Measurements from ENCODE around the gene NCOA7.

Gene NCOA7

GRCh38 chr6:125866433-125866832 is 75.7 kb downstream of the NCOA7 start:
- no peak overlapping the region for H3K4me3 ChIP-seq (replicated peaks; ENCODE audit: low read depth, low read length)
- DNase-seq (ENCODE audit: low read depth), result no peak
- no peak for TF ChIP-seq CTCF (IDR thresholded peaks at IDR 0.05; ENCODE audit: low read length, missing control alignments)

GRCh38 chr6:125867483-125867942 is 76.8 kb downstream of the NCOA7 start:
- TF ChIP-seq CTCF (IDR thresholded peaks at IDR 0.05; ENCODE audit: low read length, missing control alignments), result no peak
- DNase-seq (ENCODE audit: low read depth), result peak; percentile 90
- no peak overlapping the region for H3K4me3 ChIP-seq (replicated peaks; ENCODE audit: low read depth, low read length)

GRCh38 chr6:125868252-125868651 is 77.5 kb downstream of the NCOA7 start:
- H3K4me3 ChIP-seq (replicated peaks; ENCODE audit: low read depth, low read length), result no peak overlapping the region
- no peak for DNase-seq (ENCODE audit: low read depth)
- TF ChIP-seq CTCF (IDR thresholded peaks at IDR 0.05; ENCODE audit: low read length, missing control alignments), result no peak

- no peak for TF ChIP-seq CTCF (IDR thresholded peaks at IDR 0.05; ENCODE audit: low read length, missing control alignments)
- no peak for DNase-seq (ENCODE audit: low read depth)
Measured at GRCh38 chr6:125868678-125869395, 78.1 kb downstream of the NCOA7 start.

GRCh38 chr6:125869427-125869826 is 78.7 kb downstream of the NCOA7 start:
- no peak for TF ChIP-seq CTCF (IDR thresholded peaks at IDR 0.05; ENCODE audit: low read length, missing control alignments)
- DNase-seq (ENCODE audit: low read depth), result no peak
- H3K4me3 ChIP-seq (replicated peaks; ENCODE audit: low read depth, low read length), result no peak overlapping the region

More at GRCh38 chr6:125868678-125869395, 78.1 kb downstream of the NCOA7 start:
- H3K4me3 ChIP-seq (replicated peaks; ENCODE audit: low read depth, low read length), result no peak overlapping the region

GRCh38 chr6:125871365-125871764 is 80.6 kb downstream of the NCOA7 start:
- no peak overlapping the region for H3K4me3 ChIP-seq (replicated peaks; ENCODE audit: low read depth, low read length)
- DNase-seq (ENCODE audit: low read depth), result no peak
- TF ChIP-seq CTCF (IDR thresholded peaks at IDR 0.05; ENCODE audit: low read length, missing control alignments), result no peak
